Gastrocnemius medialis (tissue), 4 donors: ENCODE measurements around the gene RSPH1. TPM values are rescaled to one million over a fixed set of nuclear protein-coding genes. Genes with fewer than 3 reads are reported as not detected.

Source experiments
- ATAC-seq, 2 donors: fragments of 150-250 bp; one replicate each; pipeline ENCODE4 v1.9.1; 2016
- DNase-seq, 2 donors: peaks; one replicate each; pipeline ENCODE4 v3.0.0-alpha.2; 2019
- H3K27ac ChIP-seq, 4 donors: fragments of 200-600 bp; sonication (generic); 1 replicate in 1 of 4; 2 replicates in 3 of 4; pipeline ENCODE4 v1.5.1; 2016 to 2018; ENCODE audit warnings: mild to moderate bottlenecking in 2 of 4, moderate library complexity in 1 of 4
- H3K27me3 ChIP-seq, 3 donors: fragments of 200-600 bp; sonication (generic) in 2 of 3; 1 replicate in 1 of 3; 2 replicates in 2 of 3; pipeline versions ENCODE4 v1.5.1 to v1.6.0; 2016 to 2019; ENCODE audit warnings: mild to moderate bottlenecking in 1 of 3, moderate library complexity in 1 of 3
- H3K36me3 ChIP-seq, 2 donors: fragments of 200-600 bp; sonication (generic) in 1 of 2; one replicate each; pipeline ENCODE4 v1.5.1; 2017 to 2018
- H3K4me1 ChIP-seq, 2 donors: fragments of 200-600 bp; sonication (generic) in 1 of 2; one replicate each; pipeline ENCODE4 v1.5.1; 2016 to 2017; ENCODE audit warnings: mild to moderate bottlenecking in 2 of 2
- H3K4me3 ChIP-seq, 4 donors: fragments of 200-600 bp; sonication (generic) in 3 of 4; 1 replicate in 1 of 4; 2 replicates in 3 of 4; pipeline ENCODE4 v1.5.1; 2016 to 2019; ENCODE audit warnings: mild to moderate bottlenecking in 2 of 4
- H3K9me3 ChIP-seq, 3 donors: fragments of 200-600 bp; sonication (generic) in 2 of 3; 1 replicate in 1 of 3; 2 replicates in 2 of 3; pipeline ENCODE4 v1.5.1; 2016 to 2019
- POLR2A ChIP-seq, 2 donors: fragments of 450-650 bp; IDR thresholded peaks; one replicate each; pipeline ENCODE4 v1.6.1; 2017; ENCODE audit warnings: antibody characterized with exemption in 2 of 2, mild to moderate bottlenecking in 2 of 2, moderate library complexity in 2 of 2
- in situ Hi-C, 4 donors: fragments of 200-750 bp; cut with MboI; loops; one replicate each; pipeline versions ENCODE4 v1.15.0 to v1.8.0; 2017; ENCODE audit warnings: low sequenced_read_pairs in 4 of 4
- intact Hi-C: fragments of 100-400 bp; cut with DNase I; formaldehyde crosslinking; loops from one replicate; pipeline ENCODE4 v1.15.1; 2023; ENCODE audit warnings: low total_unique reads
- total RNA-seq, 4 donors: library from RNA; depleted of rRNA; stranded (reverse); fragments of >200 nt; gene quantifications; one replicate each; pipeline versions ENCODE4 v1.1.0 to v1.2.3, GENCODE V29; 2016
- TF ChIP-seq, protein P1 (sequence below), 5 experiments: fragments of 450-650 bp in 3 of 5; fragments of 200-600 bp in 2 of 5; sonication (generic) in 2 of 5; IDR thresholded peaks in 4 of 5; conservative IDR thresholded peaks in 1 of 5; 1 replicate in 4 of 5; 2 replicates in 1 of 5; pipeline ENCODE4 v1.5.1; 2016 to 2019; ENCODE audit warnings: antibody characterized with exemption in 5 of 5, mild to moderate bottlenecking in 3 of 5, moderate library complexity in 3 of 5

RSPH1 gene
- total RNA-seq, 4 donors from 2014 or later, result 0.29 TPM; not detected in 3

GRCh38 chr21:42509244-42509643 lies 13.2 kb upstream of the RSPH1 start:
- DNase-seq (no peak), ATAC-seq (no peak)
- no peaks in the 10 kb centered on the region for H3K9me3 ChIP-seq
- no peaks in the 10 kb centered on the region for H3K27me3 ChIP-seq
- no peak for TF ChIP-seq POLR2A (IDR thresholded peaks at IDR 0.05)
- TF ChIP-seq, protein P1, sequence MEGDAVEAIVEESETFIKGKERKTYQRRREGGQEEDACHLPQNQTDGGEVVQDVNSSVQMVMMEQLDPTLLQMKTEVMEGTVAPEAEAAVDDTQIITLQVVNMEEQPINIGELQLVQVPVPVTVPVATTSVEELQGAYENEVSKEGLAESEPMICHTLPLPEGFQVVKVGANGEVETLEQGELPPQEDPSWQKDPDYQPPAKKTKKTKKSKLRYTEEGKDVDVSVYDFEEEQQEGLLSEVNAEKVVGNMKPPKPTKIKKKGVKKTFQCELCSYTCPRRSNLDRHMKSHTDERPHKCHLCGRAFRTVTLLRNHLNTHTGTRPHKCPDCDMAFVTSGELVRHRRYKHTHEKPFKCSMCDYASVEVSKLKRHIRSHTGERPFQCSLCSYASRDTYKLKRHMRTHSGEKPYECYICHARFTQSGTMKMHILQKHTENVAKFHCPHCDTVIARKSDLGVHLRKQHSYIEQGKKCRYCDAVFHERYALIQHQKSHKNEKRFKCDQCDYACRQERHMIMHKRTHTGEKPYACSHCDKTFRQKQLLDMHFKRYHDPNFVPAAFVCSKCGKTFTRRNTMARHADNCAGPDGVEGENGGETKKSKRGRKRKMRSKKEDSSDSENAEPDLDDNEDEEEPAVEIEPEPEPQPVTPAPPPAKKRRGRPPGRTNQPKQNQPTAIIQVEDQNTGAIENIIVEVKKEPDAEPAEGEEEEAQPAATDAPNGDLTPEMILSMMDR (IDR thresholded peaks at IDR 0.05 in 4 of 5, conservative IDR thresholded peaks at IDR 0.05 in 1 of 5), result no peak
- H3K27ac ChIP-seq, result no peak overlapping the region
- intact Hi-C loops (no loop called here), in situ Hi-C loops (no loop called here)
- no peak overlapping the region for H3K4me3 ChIP-seq
- H3K36me3 ChIP-seq, result no peaks in the 10 kb centered on the region
- H3K4me1 ChIP-seq, result peaks cover 0 to 3% of the 10 kb centered on the region in 2 donors

DNA sequence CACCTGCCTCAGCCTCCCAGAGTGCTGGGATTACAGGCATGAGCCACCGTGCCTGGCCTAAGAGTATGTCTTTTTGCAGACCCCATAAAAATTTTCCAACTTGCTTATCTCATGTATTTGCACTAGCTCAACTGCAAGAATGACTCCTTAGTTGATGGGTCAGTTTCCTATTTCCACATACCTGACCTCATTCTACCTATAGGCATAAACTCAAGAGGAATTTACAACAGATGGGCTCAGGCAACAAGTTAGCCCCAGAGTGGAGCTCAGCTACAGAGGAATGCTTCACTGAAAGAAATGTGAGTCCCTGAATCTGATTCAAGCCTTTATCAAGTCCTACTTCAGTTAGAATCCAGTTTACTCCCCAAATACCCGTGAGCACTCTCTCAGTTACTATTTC lies 12.3 kb upstream of the RSPH1 start:
- in situ Hi-C loops (no loop called here), intact Hi-C loops (no loop called here)

DNA sequence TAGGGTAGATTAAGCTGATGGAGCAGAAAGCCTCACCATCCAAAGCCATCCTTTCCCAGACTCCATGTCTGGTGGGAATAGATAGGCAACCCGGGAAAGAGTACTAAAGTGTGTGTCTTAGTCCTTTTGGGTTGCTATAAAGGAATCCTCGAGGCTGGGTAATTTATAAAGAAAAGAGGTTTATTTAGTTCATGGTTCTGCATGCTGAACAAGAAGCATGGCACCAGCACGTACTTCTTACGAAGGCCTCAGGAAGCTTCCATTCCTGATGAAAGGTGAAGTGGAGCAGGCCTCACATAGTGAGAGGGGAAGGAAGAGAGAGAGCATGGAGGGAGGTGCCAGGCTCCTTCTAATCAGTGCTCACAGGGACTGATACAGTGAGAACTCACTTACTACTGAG lies 11.4 kb upstream of the RSPH1 start:
- Histone ChIP-seq H3K9me3 (no peaks in the 10 kb centered on the region), H3K4me1 (no peaks in the 10 kb centered on the region), H3K27ac (no peak overlapping the region), H3K36me3 (no peaks in the 10 kb centered on the region), H3K4me3 (no peak overlapping the region), H3K27me3 (no peaks in the 10 kb centered on the region)
- TF ChIP-seq, protein P1 (IDR thresholded peaks at IDR 0.05 in 4 of 5, conservative IDR thresholded peaks at IDR 0.05 in 1 of 5), result no peak
- TF ChIP-seq POLR2A (IDR thresholded peaks at IDR 0.05), result no peak
- DNase-seq (no peak), ATAC-seq (no peak)
- in situ Hi-C loops (no loop called here), intact Hi-C loops (no loop called here)

More for the DNA sequence above, 12.3 kb upstream of the RSPH1 start:
- Histone ChIP-seq H3K36me3 (no peaks in the 10 kb centered on the region), H3K4me3 (no peak overlapping the region), H3K9me3 (no peaks in the 10 kb centered on the region), H3K27ac (no peak overlapping the region), H3K4me1 (peaks cover 0 to 3% of the 10 kb centered on the region in 2 donors), H3K27me3 (no peaks in the 10 kb centered on the region)
- DNase-seq, result no peak
- TF ChIP-seq, protein P1 (IDR thresholded peaks at IDR 0.05 in 4 of 5, conservative IDR thresholded peaks at IDR 0.05 in 1 of 5), result no peak
- no peak for TF ChIP-seq POLR2A (IDR thresholded peaks at IDR 0.05)
- ATAC-seq, result no peak

GRCh38 chr21:42505090-42505726 lies 9.2 kb upstream of the RSPH1 start:
- no peaks in the 10 kb centered on the region for H3K27me3 ChIP-seq
- no peak overlapping the region for H3K4me3 ChIP-seq
- intact Hi-C loops, result no loop called here
- DNase-seq, result no peak
- no peaks in the 10 kb centered on the region for H3K36me3 ChIP-seq
- TF ChIP-seq POLR2A (IDR thresholded peaks at IDR 0.05), result no peak
- TF ChIP-seq, protein P1 (IDR thresholded peaks at IDR 0.05 in 4 of 5, conservative IDR thresholded peaks at IDR 0.05 in 1 of 5), result no peak
- H3K9me3 ChIP-seq, result no peaks in the 10 kb centered on the region
- H3K4me1 ChIP-seq, result no peaks in the 10 kb centered on the region
- ATAC-seq, result no peak
- in situ Hi-C loops, result no loop called here
- no peak overlapping the region for H3K27ac ChIP-seq

- Histone ChIP-seq H3K4me1 (no peaks in the 10 kb centered on the region), H3K9me3 (no peaks in the 10 kb centered on the region), H3K36me3 (no peaks in the 10 kb centered on the region), H3K4me3 (no peak overlapping the region), H3K27ac (no peak overlapping the region), H3K27me3 (no peaks in the 10 kb centered on the region)
- in situ Hi-C loops, result no loop called here
- TF ChIP-seq POLR2A (IDR thresholded peaks at IDR 0.05), result no peak
- TF ChIP-seq, protein P1 (IDR thresholded peaks at IDR 0.05 in 4 of 5, conservative IDR thresholded peaks at IDR 0.05 in 1 of 5), result no peak
- DNase-seq, result no peak
- intact Hi-C loops, result no loop called here
- no peak for ATAC-seq
Measured at GRCh38 chr21:42503711-42504110, 7.7 kb upstream of the RSPH1 start.
